GM12878 (cell line): Measurements from ENCODE around the gene FANCC.

ENCODE experiments used
- BMI1 ChIP-seq: fragments of 450-650 bp; IDR thresholded peaks from 2 replicates; pipeline ENCODE4 v1.6.1; 2016; ENCODE audit warnings: mild to moderate bottlenecking, moderate library complexity, borderline replicate concordance
- EZH2 ChIP-seq: IDR thresholded peaks from 2 replicates; pipeline ENCODE4 v1.6.1; 2012; ENCODE audit warnings: low read depth, mild to moderate bottlenecking, control low read depth, inconsistent platforms, low read length, borderline replicate concordance; ENCODE audit not compliant: control insufficient read depth
- JUND ChIP-seq: IDR thresholded peaks from 2 replicates; pipeline ENCODE4 v1.6.1; 2012; ENCODE audit warnings: low read depth, mild to moderate bottlenecking, low read length, improper control_type of control experiment, moderate library complexity
- POLR2AphosphoS2 ChIP-seq: IDR thresholded peaks from 2 replicates; pipeline ENCODE4 v1.6.1; 2011; ENCODE audit warnings: low read depth, mild to moderate bottlenecking, low read length, improper control_type of control experiment, moderate library complexity
- POLR2AphosphoS5 ChIP-seq: IDR thresholded peaks from 2 replicates; pipeline ENCODE4 v1.6.1; 2011; ENCODE audit warnings: mild to moderate bottlenecking, low read length, inconsistent platforms
- RAD21 ChIP-seq: IDR thresholded peaks from 2 replicates; pipeline ENCODE4 v1.6.1; 2011; ENCODE audit warnings: mild to moderate bottlenecking, low read depth, low read length, moderate library complexity; ENCODE audit not compliant: insufficient read depth
- RB1 ChIP-seq: fragments of 450-650 bp; formaldehyde crosslinking; IDR thresholded peaks from 2 replicates; pipeline ENCODE4 v1.6.1; 2017; ENCODE audit warnings: mild to moderate bottlenecking, borderline replicate concordance
- RFX5 ChIP-seq: IDR thresholded peaks from 2 replicates; pipeline ENCODE4 v1.6.1; 2011; ENCODE audit warnings: low read depth, low read length, improper control_type of control experiment
- YY1 ChIP-seq: IDR thresholded peaks from 2 replicates; pipeline ENCODE4 v1.6.1; 2011; ENCODE audit warnings: low read depth, mild to moderate bottlenecking, low read length
- TF ChIP-seq, protein P1 (sequence below), 3 experiments: IDR thresholded peaks in 2 of 3; conservative IDR thresholded peaks in 1 of 3; 2 replicates each; pipeline ENCODE4 v1.5.1; 2011; ENCODE audit warnings: low read depth in 3 of 3, low read length in 3 of 3, mild to moderate bottlenecking in 3 of 3, control low read depth in 2 of 3, moderate library complexity in 2 of 3, inconsistent platforms in 1 of 3, mixed read lengths in 1 of 3; ENCODE audit not compliant: control insufficient read depth in 2 of 3, insufficient read depth in 1 of 3; ENCODE audit errors: extremely low read depth in 1 of 3
- TF ChIP-seq, protein P2 (sequence below): IDR thresholded peaks from 2 replicates; pipeline ENCODE4 v1.6.1; 2012; ENCODE audit warnings: low read depth, low read length, improper control_type of control experiment

DNA sequence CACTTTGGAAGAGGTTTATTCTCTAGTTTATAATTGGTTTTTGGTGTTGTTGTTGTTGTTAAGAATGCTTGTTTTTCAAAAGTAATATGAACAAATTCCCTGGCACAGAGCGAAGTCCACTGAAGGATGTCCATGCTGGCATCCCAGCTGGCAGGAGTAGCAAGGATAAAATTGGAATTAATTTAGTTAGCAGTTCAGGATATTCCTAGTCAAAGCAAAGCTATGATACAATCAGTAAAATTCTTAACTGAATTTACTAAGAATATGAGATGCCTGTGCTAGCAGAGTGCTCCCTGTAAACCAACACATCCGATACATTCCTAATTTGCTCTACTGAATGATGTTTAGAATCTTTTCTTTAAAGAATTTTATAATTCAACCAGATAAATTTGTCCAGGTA is 161.4 kb downstream of the FANCC start:
- TF ChIP-seq RAD21 (no peak), BMI1 (no peak), EZH2 (no peak), RFX5 (no peak), POLR2AphosphoS5 (no peak), POLR2AphosphoS2 (no peak), YY1 (no peak), JUND (no peak), RB1 (no peak)
- TF ChIP-seq, protein P1, sequence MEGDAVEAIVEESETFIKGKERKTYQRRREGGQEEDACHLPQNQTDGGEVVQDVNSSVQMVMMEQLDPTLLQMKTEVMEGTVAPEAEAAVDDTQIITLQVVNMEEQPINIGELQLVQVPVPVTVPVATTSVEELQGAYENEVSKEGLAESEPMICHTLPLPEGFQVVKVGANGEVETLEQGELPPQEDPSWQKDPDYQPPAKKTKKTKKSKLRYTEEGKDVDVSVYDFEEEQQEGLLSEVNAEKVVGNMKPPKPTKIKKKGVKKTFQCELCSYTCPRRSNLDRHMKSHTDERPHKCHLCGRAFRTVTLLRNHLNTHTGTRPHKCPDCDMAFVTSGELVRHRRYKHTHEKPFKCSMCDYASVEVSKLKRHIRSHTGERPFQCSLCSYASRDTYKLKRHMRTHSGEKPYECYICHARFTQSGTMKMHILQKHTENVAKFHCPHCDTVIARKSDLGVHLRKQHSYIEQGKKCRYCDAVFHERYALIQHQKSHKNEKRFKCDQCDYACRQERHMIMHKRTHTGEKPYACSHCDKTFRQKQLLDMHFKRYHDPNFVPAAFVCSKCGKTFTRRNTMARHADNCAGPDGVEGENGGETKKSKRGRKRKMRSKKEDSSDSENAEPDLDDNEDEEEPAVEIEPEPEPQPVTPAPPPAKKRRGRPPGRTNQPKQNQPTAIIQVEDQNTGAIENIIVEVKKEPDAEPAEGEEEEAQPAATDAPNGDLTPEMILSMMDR (IDR thresholded peaks at IDR 0.05 in 2 of 3, conservative IDR thresholded peaks at IDR 0.05 in 1 of 3; ENCODE audit: control insufficient read depth in 2 of 3, extremely low read depth in 1 of 3, insufficient read depth in 1 of 3, low read depth in 3 of 3, low read length in 3 of 3): no peak
- TF ChIP-seq, protein P2, sequence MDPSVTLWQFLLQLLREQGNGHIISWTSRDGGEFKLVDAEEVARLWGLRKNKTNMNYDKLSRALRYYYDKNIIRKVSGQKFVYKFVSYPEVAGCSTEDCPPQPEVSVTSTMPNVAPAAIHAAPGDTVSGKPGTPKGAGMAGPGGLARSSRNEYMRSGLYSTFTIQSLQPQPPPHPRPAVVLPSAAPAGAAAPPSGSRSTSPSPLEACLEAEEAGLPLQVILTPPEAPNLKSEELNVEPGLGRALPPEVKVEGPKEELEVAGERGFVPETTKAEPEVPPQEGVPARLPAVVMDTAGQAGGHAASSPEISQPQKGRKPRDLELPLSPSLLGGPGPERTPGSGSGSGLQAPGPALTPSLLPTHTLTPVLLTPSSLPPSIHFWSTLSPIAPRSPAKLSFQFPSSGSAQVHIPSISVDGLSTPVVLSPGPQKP: no peak
